ENCODE measurements around the gene WDR83.
"Not testable (repeated sequence)": the region's sequence is repeated elsewhere in the genome, so short reads cannot be mapped to it uniquely, and the experiment has no call there.

The WDR83 gene

GRCh38 chr19:12705169-12705568, 38.6 kb downstream of the WDR83 start:
- DNase-seq (ENCODE audit: insufficient read length, low spot score) (no peak), FAIRE-seq (no peak)
- TF ChIP-seq CTCF (IDR thresholded peaks at IDR 0.05; ENCODE audit: insufficient read depth, missing control alignments), result no peak

GRCh38 chr19:12705654-12706331, 39.2 kb downstream of the WDR83 start:
- DNase-seq (ENCODE audit: insufficient read length, low spot score), result no peak
- no peak for FAIRE-seq
- TF ChIP-seq CTCF (IDR thresholded peaks at IDR 0.05; ENCODE audit: insufficient read depth, missing control alignments), result no peak

GRCh38 chr19:12706332-12706718, 39.7 kb downstream of the WDR83 start:
- FAIRE-seq (no peak), DNase-seq (ENCODE audit: insufficient read length, low spot score) (no peak)
- no peak for TF ChIP-seq CTCF (IDR thresholded peaks at IDR 0.05; ENCODE audit: insufficient read depth, missing control alignments)

- TF ChIP-seq CTCF (IDR thresholded peaks at IDR 0.05; ENCODE audit: insufficient read depth, missing control alignments), result no peak
- no peak for FAIRE-seq
- DNase-seq (ENCODE audit: insufficient read length, low spot score), result no peak
These were observed 42.0 kb downstream of the WDR83 start for GRCh38 chr19:12708641-12709040.

GRCh38 chr19:12711187-12711586, 44.6 kb downstream of the WDR83 start:
- TF ChIP-seq CTCF (IDR thresholded peaks at IDR 0.05; ENCODE audit: insufficient read depth, missing control alignments), result no peak

GRCh38 chr19:12712077-12712476, 45.5 kb downstream of the WDR83 start:
- not testable (repeated sequence) for DNase-seq (ENCODE audit: insufficient read length, low spot score); FAIRE-seq
- TF ChIP-seq CTCF (IDR thresholded peaks at IDR 0.05; ENCODE audit: insufficient read depth, missing control alignments), result peak; percentile 1

More at GRCh38 chr19:12711187-12711586, 44.6 kb downstream of the WDR83 start:
- FAIRE-seq (no peak), DNase-seq (ENCODE audit: insufficient read length, low spot score) (no peak)

- not testable (repeated sequence) for DNase-seq (ENCODE audit: insufficient read length, low spot score); FAIRE-seq
These were observed 46.7 kb downstream of the WDR83 start for GRCh38 chr19:12713304-12713703.

All from D721Med (cell line).